ENCODE data around the gene ANKRD6.

Gene ANKRD6

DNA sequence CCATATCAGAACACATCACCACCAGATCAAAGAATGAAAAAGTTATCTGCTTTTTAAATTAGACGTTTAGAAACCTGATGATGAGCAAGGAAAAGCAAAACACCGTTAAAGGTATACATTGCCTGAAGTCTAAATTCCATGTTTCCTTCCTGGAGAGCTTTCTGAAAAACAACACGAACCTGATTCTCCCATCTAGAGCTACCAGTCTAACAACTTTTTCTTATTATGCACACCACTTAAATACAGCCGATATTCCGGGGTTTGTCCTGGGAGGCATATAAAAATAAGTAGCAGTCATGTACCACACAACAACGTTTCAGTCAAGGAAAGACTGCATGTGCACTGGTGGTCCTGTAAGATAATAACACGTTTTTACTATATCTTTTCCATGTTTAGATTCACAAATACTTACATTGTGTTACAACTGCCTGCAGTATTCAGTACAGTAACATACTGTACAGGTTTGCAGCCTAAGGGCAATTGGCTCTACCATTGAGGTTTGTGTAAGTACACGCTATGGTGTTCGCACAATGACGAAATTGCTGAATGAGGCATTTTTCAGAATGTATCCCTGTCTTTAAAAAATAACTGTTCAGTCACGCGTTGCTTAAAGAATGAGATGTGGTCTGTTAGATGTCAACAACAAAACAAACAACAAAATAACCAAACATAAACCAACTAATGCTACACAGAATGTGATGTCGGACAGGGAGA lies 224.7 kb downstream of the ANKRD6 start:
- no peak for DNase-seq (ENCODE audit: low read depth)

DNA sequence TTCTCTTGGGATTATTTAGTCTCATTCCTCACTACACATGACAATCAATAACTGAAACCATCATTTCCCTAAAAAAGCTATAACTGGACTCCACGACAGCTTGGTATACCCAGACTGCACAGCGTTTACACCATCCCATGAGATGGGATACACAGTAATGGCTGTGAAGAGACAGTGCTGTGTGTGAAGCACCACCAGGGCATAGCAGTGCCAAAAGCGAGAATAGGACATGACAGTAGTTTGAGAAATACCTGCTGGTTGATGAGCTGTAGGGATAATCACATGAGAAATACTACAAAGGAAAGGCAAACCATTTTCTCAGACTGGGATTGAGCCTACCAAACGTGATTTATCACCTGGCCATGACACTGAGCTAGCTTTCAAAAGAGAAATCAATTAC lies 228.0 kb downstream of the ANKRD6 start:
- no peak for DNase-seq (ENCODE audit: low read depth)

DNA sequence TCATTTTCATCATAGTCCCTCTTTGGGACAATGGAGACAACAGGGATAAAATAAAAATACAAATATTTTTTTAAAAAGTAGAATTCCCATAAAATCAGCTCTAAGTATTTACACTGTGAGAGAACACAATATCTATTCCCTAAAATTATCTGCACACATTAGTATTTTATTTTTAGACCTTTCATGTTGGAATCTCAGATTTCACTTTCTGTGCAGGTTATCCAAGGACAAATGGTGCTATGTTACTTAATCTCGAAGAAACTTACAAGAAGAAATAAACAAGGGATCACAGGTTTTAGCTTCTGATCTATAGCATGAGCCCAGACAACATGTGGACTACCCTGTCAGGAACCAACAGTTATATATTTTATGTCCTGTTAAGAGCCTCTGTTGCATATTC lies 228.6 kb downstream of the ANKRD6 start:
- no peak for DNase-seq (ENCODE audit: low read depth)

DNA sequence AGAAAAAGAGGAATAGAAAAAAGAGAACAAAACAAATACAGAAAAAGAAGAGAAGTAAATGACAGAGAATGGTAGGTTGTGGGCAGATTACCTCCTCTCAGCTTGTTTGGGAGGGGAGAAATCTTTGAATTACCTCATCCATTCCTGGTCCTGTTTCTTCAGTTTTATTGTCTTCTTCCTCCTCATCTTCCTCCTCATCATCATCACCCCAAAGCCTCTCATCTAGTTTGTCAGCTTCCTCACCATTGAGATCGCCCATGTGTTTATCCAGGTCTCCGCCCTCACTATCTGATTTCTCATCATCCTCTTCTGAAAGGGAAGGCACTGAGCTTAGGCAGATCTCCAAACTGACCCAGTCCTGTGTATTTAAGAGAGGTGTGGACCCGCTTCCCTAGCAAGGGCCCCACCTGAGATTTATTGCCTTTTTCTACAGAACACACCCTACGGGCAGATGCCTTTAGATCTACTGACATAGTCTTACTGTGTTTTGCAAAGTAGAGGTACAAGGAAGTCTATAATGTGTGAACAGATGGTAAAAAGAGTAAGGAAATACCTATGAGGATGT lies 229.8 kb downstream of the ANKRD6 start:
- no peak for DNase-seq (ENCODE audit: low read depth)

DNA sequence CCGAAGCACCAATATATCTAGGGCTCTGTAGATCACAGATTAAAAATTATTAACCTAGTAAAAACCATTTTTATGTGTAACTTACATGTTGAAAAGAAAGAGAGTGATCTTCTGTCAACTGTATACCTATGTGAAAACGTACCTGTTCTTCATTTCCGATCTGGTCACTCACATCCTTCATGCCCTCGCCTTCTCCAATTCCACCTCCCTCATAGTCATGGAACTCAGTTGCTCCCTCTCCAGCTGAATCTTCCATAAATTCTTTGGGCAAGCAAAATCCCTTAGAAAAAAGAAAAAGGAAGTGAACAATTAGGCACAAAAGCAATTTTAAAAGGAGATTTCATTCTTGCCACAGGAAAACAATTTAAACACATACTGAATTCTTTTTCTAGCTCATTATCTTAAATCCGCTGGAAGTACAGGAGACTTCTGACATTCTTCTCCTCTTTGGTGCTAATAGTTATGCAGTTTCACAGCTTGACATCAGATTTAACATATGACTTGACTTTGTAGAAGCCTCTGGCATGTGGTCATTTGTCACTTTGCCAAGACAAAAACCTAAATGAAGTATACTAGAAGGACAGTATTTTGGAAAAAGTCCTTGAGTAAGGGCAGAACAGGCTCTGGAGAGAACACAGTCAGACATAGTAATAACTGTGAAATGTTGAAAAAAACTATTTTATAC lies 235.1 kb downstream of the ANKRD6 start:
- DNase-seq (ENCODE audit: low read depth) = no peak

DNA sequence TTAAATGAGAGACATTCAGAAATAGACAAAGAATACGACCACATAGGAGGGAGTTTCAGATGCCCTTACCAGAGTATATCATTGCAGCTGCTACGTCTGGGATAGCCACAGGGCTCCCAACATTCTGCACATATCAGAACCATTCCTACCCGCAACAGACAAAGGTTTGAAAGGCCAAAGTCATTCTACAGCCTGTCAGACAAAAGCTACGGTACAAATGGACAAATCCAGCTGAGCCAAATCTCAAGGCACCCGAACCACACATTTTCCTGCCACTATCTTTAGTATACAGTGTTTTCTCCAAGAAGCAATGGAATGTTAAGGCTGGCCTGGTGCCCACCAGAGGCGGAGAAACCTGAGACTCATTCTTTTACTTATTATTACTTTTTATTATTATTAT lies 236.1 kb downstream of the ANKRD6 start:
- no peak for DNase-seq (ENCODE audit: low read depth)

DNA sequence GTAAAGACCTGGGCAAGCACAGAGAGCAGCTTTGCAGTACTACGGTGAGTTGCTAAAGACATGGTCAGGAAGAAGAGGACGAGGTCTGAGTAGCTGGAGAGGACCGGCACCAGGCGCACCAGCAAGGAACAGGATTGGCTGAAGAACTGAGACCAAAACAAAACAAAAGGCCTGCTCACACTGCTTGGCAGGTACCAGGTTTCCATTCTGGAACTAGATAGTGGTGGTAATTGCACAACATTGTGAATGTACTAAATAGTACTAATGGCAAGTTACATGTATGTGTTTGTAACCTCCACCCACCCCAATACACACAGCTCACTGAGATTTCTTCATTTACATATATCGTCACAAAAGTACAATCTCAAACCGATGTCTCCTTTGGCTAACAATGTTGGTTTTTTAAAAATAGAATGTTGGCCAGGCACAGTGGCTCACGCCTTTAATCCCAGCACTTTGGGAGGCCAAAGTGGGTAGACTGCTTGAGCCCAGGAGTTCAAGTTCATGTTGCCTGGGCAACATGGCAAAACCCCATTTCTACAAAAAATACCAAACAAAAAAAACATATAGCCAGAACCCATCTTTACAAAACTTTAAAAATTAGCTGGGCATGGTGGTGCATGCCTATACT lies 238.1 kb downstream of the ANKRD6 start:
- no peak for DNase-seq (ENCODE audit: low read depth)

DNA sequence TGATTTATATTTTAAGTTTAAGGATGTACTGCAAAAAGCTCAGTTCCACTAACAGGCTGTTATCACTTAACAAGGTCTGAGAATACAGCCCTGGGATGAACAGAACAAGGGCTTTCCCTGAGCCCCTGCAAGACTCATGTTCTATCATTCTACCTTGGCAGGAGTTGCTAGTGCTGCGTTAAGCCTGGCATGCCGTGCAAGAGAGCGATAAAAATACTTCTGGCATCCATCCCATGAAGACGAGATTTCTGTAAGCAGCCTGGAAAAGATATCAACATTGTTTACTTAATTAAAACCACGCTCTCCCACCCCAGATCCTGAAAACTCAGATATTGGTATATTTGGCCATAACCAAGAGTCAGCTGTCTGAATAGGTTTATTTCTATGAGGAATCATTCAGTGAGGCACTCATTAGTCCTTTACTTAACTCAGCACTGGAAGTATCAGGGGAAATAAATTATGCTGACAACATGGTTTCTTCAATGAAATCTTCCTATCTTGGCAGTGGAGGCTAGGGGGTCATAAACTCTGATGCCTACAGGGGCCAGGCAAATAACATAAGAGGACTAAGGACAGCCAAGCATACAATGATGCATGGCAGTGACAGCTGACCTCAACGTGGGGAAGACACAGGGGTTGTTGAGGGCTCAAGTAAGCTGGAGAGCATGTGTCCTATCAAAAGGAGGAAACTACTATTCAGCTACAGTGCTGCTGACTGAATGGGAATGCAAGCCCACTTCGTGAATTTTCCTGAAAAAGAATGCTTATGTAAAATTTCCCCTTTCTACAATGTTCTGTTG lies 243.2 kb downstream of the ANKRD6 start:
- no peak for DNase-seq (ENCODE audit: low read depth)

DNA sequence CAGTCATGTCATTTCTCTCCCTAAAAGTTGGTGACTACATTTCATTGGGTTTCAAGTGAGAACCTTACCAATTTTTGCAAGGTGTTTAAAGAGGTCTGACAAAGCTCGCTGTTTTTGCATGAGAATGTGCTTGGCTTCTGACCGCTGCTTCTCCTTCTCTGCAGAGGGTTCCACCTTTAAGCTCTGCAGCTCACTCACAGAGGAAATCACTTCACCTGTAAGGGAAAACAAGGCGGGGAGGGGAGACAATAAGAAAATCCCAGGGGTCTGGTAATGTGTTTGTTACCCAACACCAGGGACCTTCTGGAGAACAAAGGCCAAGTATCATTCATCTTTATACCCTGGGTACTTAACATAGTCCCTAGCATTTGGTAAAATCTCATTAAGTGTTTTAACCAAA lies 245.6 kb downstream of the ANKRD6 start:
- no peak for DNase-seq (ENCODE audit: low read depth)

DNA sequence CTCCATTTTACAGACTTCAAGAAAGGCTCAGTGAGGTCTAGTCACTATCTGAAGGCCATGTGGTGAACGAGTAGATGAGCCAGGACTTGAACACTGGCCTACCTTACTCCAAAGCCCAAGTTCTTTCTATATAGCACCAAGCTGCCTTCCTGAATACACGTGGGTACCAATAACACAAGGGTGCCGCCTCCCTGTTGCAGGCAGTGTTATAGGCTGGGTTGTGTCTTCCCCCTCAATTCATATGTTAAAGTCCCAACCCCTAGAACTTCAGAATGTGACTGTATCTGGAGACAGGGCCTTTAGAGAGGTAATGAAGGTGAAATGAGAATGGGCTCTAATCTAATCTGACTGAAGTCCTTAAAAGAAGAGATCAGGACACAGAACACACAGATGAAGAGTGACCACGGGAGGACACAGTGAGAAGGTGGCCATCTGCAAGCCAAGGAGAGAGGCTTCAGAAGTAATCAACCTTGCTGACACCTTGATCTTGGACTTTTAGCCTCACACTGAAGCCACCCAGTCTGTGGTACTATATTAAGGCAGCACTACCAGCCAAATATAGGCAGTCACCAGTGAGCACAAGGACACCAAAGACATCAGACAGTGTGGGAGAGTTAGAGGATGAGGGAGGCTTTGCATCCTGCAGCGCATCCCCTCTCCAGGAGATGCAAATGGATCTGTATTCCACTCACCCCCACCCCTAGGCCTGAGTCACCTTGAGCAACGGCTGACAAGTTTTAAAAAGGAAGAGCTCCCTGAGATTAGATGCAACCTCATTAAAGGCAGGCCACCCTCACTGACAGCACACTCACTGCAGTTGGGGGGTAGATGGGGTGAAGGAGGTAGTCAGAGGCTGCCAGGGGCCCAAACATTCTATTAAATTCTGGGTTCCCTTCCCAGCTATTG lies 246.5 kb downstream of the ANKRD6 start:
- DNase-seq (ENCODE audit: low read depth) = no peak

DNA sequence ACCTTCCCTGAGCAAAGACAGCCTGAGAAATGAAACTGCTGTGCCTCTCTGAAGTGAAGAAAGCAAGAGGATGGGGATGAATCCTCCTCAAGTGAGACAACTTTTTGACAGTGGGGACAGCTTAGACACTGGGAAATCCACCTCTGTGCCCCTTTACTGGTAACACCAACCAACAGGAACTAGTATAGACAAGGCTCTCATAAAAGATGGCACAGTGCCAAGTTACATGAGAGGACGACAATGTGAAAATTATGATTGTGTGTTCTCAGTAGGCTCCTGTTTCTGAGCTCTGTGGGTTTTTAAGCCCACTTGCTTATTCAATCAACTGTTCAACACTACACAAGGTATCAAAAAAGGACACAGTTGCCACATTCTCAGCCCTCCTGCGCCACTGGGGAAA lies 247.2 kb downstream of the ANKRD6 start:
- DNase-seq (ENCODE audit: low read depth) = no peak

DNA sequence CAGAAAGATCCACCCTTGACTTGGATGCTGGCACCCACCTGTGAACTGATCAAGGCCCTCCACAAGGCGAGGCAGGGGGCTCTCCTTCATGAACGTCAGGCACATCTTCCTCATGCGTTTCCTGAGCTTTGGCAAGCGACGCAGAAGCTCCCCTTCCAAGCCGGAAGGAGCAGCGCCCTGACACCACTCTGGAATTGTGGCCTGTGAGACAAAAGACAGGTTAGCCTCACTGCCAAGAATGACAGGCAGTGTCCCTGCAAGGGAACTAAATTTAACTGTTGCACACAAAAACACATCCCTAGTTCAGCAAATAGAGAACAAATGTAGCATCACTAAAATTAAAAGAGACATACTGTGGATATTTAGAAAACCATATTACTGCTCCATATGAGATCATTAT lies 247.6 kb downstream of the ANKRD6 start:
- DNase-seq (ENCODE audit: low read depth) = no peak

DNA sequence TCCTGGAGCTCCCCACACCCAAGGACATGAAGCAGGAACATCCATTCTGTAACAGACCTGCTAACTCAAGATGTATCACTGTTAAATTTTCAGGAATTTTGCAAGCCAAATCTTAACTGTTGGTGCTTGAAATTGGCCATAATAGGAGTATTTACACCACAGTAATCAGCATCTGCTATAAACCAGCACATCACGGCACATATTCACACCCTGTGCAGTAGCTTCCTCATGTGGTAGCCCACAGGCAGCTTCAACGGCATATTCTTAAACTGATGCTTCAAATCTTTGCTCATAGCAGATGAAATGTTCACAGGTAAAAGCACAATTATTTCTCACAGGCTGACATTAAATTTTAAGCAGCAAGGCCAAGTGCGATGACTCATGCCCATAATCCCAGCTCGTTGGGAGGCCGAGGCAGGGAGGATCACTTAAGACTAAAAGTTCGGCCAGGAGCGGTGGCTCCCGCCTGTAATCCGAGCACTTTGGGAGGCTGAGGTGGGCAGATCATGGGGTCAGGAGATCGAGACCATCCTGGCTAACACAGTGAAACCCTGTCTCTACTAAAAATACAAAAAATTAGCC lies 249.1 kb downstream of the ANKRD6 start:
- DNase-seq (ENCODE audit: low read depth) = no peak

DNA sequence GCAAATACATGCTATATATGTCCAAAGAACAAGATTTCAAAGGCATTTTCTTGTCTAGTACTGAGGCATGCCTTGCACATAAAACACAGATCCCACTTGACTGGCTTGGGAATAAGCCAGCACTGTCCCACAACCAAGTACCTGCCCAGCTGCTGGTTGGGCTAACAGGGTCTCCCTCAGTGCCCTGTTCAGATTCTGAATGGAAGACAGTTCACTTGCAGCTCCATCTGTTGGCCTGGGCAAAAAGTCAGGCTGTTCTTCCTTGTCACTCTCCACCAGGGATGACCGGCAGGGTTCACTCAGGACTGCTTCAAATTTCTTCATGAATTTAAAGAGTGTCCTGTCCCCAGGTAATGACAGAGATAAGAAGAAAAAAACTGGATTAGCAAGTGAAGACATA lies 250.0 kb downstream of the ANKRD6 start:
- no peak for DNase-seq (ENCODE audit: low read depth)

Data from stromal cell of bone marrow (primary cell).